Left ventricle myocardium inferior (tissue), 1 donor: Measurements from ENCODE around the gene FKBP3. TPM values are rescaled to one million over a fixed set of nuclear protein-coding genes. Genes with fewer than 3 reads are reported as not detected.

Experiments used
- DNase-seq: peaks from one replicate; pipeline ENCODE4 v3.0.0-alpha.2; 2020
- H3K27ac ChIP-seq: fragments of 200-600 bp; replicated peaks from 2 replicates; pipeline ENCODE4 v1.8.0; 2021
- H3K27me3 ChIP-seq: fragments of 200-600 bp; 2 replicates; pipeline ENCODE4 v1.8.0; 2021; ENCODE audit warnings: low read depth
- H3K36me3 ChIP-seq: fragments of 200-600 bp; 2 replicates; pipeline ENCODE4 v1.8.0; 2021
- H3K4me1 ChIP-seq: fragments of 200-600 bp; 2 replicates; pipeline ENCODE4 v1.8.0; 2021
- H3K4me3 ChIP-seq: fragments of 200-600 bp; 2 replicates; pipeline ENCODE4 v1.8.0; 2021; ENCODE audit warnings: mild to moderate bottlenecking, moderate library complexity
- H3K9me3 ChIP-seq: fragments of 200-600 bp; replicated peaks from 2 replicates; pipeline ENCODE4 v1.8.0; 2021
- CTCF ChIP-seq: fragments of 200-600 bp; IDR thresholded peaks from 2 replicates; pipeline ENCODE4 v1.8.0; 2021; ENCODE audit warnings: antibody characterized with exemption, mild to moderate bottlenecking, borderline replicate concordance
- intact Hi-C: fragments of 100-400 bp; cut with micrococcal nuclease; formaldehyde crosslinking; loops from one replicate; pipeline ENCODE4 v1.11.0; 2022
- long read RNA-seq: library from polyadenylated mRNA; unstranded; transcript quantifications from one replicate; pipeline ENCODE4 v2.0.0, GENCODE V29; 2021
- total RNA-seq: library from RNA; stranded (reverse); fragmentation: NEBNext Ultra II Directional; extraction: Animal tissue kit (Norgen Biotek cat#: 25700); gene quantifications from one replicate; pipeline ENCODE4 v1.2.1, GENCODE V29; 2021
- donor health status: DM: no; HTN: yes; CAD: no; lungs with severe emphysema.

FKBP3 gene
- 107 TPM for total RNA-seq
- long read RNA-seq, transcript FKBP3-202 (7 exons, 1,346 nt): major isoform, 72 of 77 reads
- long read RNA-seq, partial matches to known transcripts: 3 of 77 reads
- long read RNA-seq, other reads (novel, unspliced or antisense): 2 of 77 reads

GRCh38 chr14:45134051-45134958 is at the start of gene FKBP3:
Gene FKBP3 (minus strand): TSS chr14:45134481. CDS start chr14:45134456, 25 bp downstream.
- no peaks in the 10 kb centered on the region for H3K36me3 ChIP-seq
- peak; percentile 95 for DNase-seq
- intact Hi-C loops: no loop called here
- H3K27ac ChIP-seq: peak within 1 kb of the TSS; percentile 92
- no peaks in the 10 kb centered on the region for H3K27me3 ChIP-seq
- H3K4me3 ChIP-seq: peak within 1 kb of the TSS; percentile 90
- no peak for TF ChIP-seq CTCF
- no peaks in the 10 kb centered on the region for H3K9me3 ChIP-seq
- H3K4me1 ChIP-seq: peaks cover 86% of the 10 kb centered on the region

- intact Hi-C loops: no loop called here
- Histone ChIP-seq H3K27ac (no peak overlapping the region), H3K36me3 (no peaks in the 10 kb centered on the region), H3K9me3 (no peaks in the 10 kb centered on the region), H3K4me1 (no peaks in the 10 kb centered on the region), H3K27me3 (no peaks in the 10 kb centered on the region), H3K4me3 (no peak overlapping the region)
- no peak for TF ChIP-seq CTCF
- no peak for DNase-seq
Measured at GRCh38 chr14:45181806-45182205, 47.5 kb upstream of the FKBP3 start.

GRCh38 chr14:45181329-45181728 is 47.0 kb upstream of the FKBP3 start:
- Histone ChIP-seq H3K4me3 (no peak overlapping the region), H3K4me1 (no peaks in the 10 kb centered on the region), H3K27ac (no peak overlapping the region), H3K27me3 (no peaks in the 10 kb centered on the region), H3K9me3 (no peaks in the 10 kb centered on the region), H3K36me3 (no peaks in the 10 kb centered on the region)
- intact Hi-C loops: no loop called here
- TF ChIP-seq CTCF: no peak
- DNase-seq: no peak

GRCh38 chr14:45177076-45177475 is 42.8 kb upstream of the FKBP3 start:
- H3K4me3 ChIP-seq: no peak overlapping the region
- no peak for TF ChIP-seq CTCF
- no peak for DNase-seq
- no peak overlapping the region for H3K27ac ChIP-seq
- intact Hi-C loops: no loop called here
- no peaks in the 10 kb centered on the region for H3K4me1 ChIP-seq
- H3K9me3 ChIP-seq: no peaks in the 10 kb centered on the region
- H3K36me3 ChIP-seq: no peaks in the 10 kb centered on the region
- H3K27me3 ChIP-seq: no peaks in the 10 kb centered on the region

GRCh38 chr14:45169906-45170305 is 35.6 kb upstream of the FKBP3 start:
- no peaks in the 10 kb centered on the region for H3K27me3 ChIP-seq
- H3K27ac ChIP-seq: no peak overlapping the region
- no peak for DNase-seq
- TF ChIP-seq CTCF: no peak
- no peak overlapping the region for H3K4me3 ChIP-seq
- H3K9me3 ChIP-seq: no peaks in the 10 kb centered on the region
- peaks cover 27% of the 10 kb centered on the region for H3K36me3 ChIP-seq
- H3K4me1 ChIP-seq: no peaks in the 10 kb centered on the region
- intact Hi-C loops: no loop called here
